ENCODE results near the gene CUX1. TPM values are rescaled to one million over a fixed set of nuclear protein-coding genes. Genes with fewer than 3 reads are reported as not detected.
A peak's percentile ranks its signal among the peaks of the same experiment; 100 is the strongest.

CUX1 gene
- total RNA-seq, 1 experiment from 2014 or later: 64.3 TPM

DNA sequence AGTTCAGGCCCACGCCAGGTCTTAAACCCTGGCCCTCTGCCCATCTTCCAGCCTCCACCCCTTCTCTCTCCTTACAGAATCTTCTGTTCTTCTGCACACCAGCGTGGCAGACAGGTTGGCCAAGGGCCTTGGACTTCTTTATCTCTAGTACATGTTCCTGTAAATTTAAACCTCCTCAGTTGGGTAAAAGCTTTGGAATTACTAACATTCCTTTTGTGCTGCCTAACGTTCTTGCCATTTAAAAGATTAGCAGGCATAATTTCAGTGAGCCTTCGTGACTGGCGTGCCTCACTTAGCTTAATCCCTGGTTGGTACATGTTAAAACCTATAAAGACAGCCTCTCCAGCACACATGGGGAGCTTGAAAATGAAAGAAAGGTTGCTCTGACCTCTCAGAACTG lies 192.2 kb downstream of the CUX1 start:
- Mint-ChIP-seq H3K9me3 (no peaks in the 10 kb centered on the region), H3K27me3 (ENCODE audit: low read depth) (no peaks in the 10 kb centered on the region), H3K4me1 (peaks cover 30% of the 10 kb centered on the region), H3K27ac (peak overlapping the region; percentile 49; the same call in 1 of the 2 replicates), H3K4me3 (no peak overlapping the region), H3K36me3 (peaks cover 4% of the 10 kb centered on the region; the same call in 1 of the 2 replicates)
- no peak for DNase-seq (ENCODE audit: low spot score)
- no peak for ATAC-seq
- POLR2A ChIA-PET: no interaction called here
- CTCF ChIA-PET: no interaction called here
- TF ChIP-seq ZNF138 (CRISPR knock-in tag; conservative IDR thresholded peaks at IDR 0.05): no peak
- TF ChIP-seq, protein P1, sequence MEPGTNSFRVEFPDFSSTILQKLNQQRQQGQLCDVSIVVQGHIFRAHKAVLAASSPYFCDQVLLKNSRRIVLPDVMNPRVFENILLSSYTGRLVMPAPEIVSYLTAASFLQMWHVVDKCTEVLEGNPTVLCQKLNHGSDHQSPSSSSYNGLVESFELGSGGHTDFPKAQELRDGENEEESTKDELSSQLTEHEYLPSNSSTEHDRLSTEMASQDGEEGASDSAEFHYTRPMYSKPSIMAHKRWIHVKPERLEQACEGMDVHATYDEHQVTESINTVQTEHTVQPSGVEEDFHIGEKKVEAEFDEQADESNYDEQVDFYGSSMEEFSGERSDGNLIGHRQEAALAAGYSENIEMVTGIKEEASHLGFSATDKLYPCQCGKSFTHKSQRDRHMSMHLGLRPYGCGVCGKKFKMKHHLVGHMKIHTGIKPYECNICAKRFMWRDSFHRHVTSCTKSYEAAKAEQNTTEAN (CRISPR knock-in tag; IDR thresholded peaks at IDR 0.05): no peak
- TF ChIP-seq MYBL2 (CRISPR knock-in tag; IDR thresholded peaks at IDR 0.05): no peak
- TF ChIP-seq, protein P2, sequence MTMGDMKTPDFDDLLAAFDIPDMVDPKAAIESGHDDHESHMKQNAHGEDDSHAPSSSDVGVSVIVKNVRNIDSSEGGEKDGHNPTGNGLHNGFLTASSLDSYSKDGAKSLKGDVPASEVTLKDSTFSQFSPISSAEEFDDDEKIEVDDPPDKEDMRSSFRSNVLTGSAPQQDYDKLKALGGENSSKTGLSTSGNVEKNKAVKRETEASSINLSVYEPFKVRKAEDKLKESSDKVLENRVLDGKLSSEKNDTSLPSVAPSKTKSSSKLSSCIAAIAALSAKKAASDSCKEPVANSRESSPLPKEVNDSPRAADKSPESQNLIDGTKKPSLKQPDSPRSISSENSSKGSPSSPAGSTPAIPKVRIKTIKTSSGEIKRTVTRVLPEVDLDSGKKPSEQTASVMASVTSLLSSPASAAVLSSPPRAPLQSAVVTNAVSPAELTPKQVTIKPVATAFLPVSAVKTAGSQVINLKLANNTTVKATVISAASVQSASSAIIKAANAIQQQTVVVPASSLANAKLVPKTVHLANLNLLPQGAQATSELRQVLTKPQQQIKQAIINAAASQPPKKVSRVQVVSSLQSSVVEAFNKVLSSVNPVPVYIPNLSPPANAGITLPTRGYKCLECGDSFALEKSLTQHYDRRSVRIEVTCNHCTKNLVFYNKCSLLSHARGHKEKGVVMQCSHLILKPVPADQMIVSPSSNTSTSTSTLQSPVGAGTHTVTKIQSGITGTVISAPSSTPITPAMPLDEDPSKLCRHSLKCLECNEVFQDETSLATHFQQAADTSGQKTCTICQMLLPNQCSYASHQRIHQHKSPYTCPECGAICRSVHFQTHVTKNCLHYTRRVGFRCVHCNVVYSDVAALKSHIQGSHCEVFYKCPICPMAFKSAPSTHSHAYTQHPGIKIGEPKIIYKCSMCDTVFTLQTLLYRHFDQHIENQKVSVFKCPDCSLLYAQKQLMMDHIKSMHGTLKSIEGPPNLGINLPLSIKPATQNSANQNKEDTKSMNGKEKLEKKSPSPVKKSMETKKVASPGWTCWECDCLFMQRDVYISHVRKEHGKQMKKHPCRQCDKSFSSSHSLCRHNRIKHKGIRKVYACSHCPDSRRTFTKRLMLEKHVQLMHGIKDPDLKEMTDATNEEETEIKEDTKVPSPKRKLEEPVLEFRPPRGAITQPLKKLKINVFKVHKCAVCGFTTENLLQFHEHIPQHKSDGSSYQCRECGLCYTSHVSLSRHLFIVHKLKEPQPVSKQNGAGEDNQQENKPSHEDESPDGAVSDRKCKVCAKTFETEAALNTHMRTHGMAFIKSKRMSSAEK (CRISPR knock-in tag; IDR thresholded peaks at IDR 0.05; ENCODE audit: borderline replicate concordance): no peak
- TF ChIP-seq, protein P3, sequence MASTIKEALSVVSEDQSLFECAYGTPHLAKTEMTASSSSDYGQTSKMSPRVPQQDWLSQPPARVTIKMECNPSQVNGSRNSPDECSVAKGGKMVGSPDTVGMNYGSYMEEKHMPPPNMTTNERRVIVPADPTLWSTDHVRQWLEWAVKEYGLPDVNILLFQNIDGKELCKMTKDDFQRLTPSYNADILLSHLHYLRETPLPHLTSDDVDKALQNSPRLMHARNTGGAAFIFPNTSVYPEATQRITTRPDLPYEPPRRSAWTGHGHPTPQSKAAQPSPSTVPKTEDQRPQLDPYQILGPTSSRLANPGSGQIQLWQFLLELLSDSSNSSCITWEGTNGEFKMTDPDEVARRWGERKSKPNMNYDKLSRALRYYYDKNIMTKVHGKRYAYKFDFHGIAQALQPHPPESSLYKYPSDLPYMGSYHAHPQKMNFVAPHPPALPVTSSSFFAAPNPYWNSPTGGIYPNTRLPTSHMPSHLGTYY (CRISPR knock-in tag; IDR thresholded peaks at IDR 0.05): no peak
- TF ChIP-seq KAT7 (CRISPR knock-in tag; IDR thresholded peaks at IDR 0.05; ENCODE audit: borderline replicate concordance): no peak
- TF ChIP-seq ZBTB21 (CRISPR knock-in tag; IDR thresholded peaks at IDR 0.05; ENCODE audit: borderline replicate concordance): no peak
- TF ChIP-seq, protein P4, sequence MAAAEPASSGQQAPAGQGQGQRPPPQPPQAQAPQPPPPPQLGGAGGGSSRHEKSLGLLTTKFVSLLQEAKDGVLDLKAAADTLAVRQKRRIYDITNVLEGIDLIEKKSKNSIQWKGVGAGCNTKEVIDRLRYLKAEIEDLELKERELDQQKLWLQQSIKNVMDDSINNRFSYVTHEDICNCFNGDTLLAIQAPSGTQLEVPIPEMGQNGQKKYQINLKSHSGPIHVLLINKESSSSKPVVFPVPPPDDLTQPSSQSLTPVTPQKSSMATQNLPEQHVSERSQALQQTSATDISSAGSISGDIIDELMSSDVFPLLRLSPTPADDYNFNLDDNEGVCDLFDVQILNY (CRISPR knock-in tag; IDR thresholded peaks at IDR 0.05): no peak
- TF ChIP-seq, protein P5, sequence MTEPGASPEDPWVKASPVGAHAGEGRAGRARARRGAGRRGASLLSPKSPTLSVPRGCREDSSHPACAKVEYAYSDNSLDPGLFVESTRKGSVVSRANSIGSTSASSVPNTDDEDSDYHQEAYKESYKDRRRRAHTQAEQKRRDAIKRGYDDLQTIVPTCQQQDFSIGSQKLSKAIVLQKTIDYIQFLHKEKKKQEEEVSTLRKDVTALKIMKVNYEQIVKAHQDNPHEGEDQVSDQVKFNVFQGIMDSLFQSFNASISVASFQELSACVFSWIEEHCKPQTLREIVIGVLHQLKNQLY (CRISPR knock-in tag; IDR thresholded peaks at IDR 0.05): no peak
- no peak for TF ChIP-seq TEAD4 (CRISPR knock-in tag; IDR thresholded peaks at IDR 0.05)
- TF ChIP-seq, protein P6, sequence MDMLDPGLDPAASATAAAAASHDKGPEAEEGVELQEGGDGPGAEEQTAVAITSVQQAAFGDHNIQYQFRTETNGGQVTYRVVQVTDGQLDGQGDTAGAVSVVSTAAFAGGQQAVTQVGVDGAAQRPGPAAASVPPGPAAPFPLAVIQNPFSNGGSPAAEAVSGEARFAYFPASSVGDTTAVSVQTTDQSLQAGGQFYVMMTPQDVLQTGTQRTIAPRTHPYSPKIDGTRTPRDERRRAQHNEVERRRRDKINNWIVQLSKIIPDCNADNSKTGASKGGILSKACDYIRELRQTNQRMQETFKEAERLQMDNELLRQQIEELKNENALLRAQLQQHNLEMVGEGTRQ (CRISPR knock-in tag; IDR thresholded peaks at IDR 0.05): no peak
- TF ChIP-seq, protein P7, sequence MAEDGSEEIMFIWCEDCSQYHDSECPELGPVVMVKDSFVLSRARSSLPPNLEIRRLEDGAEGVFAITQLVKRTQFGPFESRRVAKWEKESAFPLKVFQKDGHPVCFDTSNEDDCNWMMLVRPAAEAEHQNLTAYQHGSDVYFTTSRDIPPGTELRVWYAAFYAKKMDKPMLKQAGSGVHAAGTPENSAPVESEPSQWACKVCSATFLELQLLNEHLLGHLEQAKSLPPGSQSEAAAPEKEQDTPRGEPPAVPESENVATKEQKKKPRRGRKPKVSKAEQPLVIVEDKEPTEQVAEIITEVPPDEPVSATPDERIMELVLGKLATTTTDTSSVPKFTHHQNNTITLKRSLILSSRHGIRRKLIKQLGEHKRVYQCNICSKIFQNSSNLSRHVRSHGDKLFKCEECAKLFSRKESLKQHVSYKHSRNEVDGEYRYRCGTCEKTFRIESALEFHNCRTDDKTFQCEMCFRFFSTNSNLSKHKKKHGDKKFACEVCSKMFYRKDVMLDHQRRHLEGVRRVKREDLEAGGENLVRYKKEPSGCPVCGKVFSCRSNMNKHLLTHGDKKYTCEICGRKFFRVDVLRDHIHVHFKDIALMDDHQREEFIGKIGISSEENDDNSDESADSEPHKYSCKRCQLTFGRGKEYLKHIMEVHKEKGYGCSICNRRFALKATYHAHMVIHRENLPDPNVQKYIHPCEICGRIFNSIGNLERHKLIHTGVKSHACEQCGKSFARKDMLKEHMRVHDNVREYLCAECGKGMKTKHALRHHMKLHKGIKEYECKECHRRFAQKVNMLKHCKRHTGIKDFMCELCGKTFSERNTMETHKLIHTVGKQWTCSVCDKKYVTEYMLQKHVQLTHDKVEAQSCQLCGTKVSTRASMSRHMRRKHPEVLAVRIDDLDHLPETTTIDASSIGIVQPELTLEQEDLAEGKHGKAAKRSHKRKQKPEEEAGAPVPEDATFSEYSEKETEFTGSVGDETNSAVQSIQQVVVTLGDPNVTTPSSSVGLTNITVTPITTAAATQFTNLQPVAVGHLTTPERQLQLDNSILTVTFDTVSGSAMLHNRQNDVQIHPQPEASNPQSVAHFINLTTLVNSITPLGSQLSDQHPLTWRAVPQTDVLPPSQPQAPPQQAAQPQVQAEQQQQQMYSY (CRISPR knock-in tag; IDR thresholded peaks at IDR 0.05): no peak
- TF ChIP-seq, protein P8, sequence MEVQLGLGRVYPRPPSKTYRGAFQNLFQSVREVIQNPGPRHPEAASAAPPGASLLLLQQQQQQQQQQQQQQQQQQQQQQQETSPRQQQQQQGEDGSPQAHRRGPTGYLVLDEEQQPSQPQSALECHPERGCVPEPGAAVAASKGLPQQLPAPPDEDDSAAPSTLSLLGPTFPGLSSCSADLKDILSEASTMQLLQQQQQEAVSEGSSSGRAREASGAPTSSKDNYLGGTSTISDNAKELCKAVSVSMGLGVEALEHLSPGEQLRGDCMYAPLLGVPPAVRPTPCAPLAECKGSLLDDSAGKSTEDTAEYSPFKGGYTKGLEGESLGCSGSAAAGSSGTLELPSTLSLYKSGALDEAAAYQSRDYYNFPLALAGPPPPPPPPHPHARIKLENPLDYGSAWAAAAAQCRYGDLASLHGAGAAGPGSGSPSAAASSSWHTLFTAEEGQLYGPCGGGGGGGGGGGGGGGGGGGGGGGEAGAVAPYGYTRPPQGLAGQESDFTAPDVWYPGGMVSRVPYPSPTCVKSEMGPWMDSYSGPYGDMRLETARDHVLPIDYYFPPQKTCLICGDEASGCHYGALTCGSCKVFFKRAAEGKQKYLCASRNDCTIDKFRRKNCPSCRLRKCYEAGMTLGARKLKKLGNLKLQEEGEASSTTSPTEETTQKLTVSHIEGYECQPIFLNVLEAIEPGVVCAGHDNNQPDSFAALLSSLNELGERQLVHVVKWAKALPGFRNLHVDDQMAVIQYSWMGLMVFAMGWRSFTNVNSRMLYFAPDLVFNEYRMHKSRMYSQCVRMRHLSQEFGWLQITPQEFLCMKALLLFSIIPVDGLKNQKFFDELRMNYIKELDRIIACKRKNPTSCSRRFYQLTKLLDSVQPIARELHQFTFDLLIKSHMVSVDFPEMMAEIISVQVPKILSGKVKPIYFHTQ (CRISPR knock-in tag; IDR thresholded peaks at IDR 0.05): no peak
- no peak for TF ChIP-seq SMAD3 (CRISPR knock-in tag; IDR thresholded peaks at IDR 0.05; ENCODE audit: borderline replicate concordance)
- TF ChIP-seq NFATC4 (CRISPR knock-in tag; IDR thresholded peaks at IDR 0.05): no peak
- TF ChIP-seq, protein P9, sequence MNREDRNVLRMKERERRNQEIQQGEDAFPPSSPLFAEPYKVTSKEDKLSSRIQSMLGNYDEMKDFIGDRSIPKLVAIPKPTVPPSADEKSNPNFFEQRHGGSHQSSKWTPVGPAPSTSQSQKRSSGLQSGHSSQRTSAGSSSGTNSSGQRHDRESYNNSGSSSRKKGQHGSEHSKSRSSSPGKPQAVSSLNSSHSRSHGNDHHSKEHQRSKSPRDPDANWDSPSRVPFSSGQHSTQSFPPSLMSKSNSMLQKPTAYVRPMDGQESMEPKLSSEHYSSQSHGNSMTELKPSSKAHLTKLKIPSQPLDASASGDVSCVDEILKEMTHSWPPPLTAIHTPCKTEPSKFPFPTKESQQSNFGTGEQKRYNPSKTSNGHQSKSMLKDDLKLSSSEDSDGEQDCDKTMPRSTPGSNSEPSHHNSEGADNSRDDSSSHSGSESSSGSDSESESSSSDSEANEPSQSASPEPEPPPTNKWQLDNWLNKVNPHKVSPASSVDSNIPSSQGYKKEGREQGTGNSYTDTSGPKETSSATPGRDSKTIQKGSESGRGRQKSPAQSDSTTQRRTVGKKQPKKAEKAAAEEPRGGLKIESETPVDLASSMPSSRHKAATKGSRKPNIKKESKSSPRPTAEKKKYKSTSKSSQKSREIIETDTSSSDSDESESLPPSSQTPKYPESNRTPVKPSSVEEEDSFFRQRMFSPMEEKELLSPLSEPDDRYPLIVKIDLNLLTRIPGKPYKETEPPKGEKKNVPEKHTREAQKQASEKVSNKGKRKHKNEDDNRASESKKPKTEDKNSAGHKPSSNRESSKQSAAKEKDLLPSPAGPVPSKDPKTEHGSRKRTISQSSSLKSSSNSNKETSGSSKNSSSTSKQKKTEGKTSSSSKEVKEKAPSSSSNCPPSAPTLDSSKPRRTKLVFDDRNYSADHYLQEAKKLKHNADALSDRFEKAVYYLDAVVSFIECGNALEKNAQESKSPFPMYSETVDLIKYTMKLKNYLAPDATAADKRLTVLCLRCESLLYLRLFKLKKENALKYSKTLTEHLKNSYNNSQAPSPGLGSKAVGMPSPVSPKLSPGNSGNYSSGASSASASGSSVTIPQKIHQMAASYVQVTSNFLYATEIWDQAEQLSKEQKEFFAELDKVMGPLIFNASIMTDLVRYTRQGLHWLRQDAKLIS (CRISPR knock-in tag; IDR thresholded peaks at IDR 0.05; ENCODE audit: borderline replicate concordance): no peak
